Panc1 (cell line): ENCODE measurements around the gene EPB41L4B. TPM values are rescaled to one million over a fixed set of nuclear protein-coding genes. Genes with fewer than 3 reads are reported as not detected.

Source experiments
- ATAC-seq: fragments of 200-7000 bp; cut with Tn5 transposase; 2 replicates; pipeline ENCODE4 v1.9.1; 2020; ENCODE audit warnings: mild to moderate bottlenecking, moderate library complexity
- BruUV-seq: library from RNA; stranded (reverse); fragments of 400-500 nt; replicated peaks from 2 replicates; lab custom pipeline; 2021; lab: Mats Ljungman, UMichigan
- CTCF ChIA-PET: fragments of 300-600 bp; sonication (Branson Sonifier 250); formaldehyde crosslinking; loops from one replicate; lab custom pipeline; 2022; ENCODE audit warnings: antibody characterized with exemption; lab: Charles Lee
- POLR2A ChIA-PET: fragments of 300-600 bp; sonication (Branson Sonifier 250); formaldehyde crosslinking; loops from one replicate; lab custom pipeline; 2022; ENCODE audit warnings: antibody characterized with exemption; lab: Charles Lee
- DNase-seq: peaks from one replicate; pipeline ENCODE4 v3.0.0-alpha.2; 2010; ENCODE audit warnings: low read depth, low spot score
- H3K27ac ChIP-seq: 2 replicates; pipeline ENCODE4 v1.5.1; 2011; ENCODE audit warnings: mild to moderate bottlenecking, low read length, inconsistent platforms
- H3K27me3 ChIP-seq: fragments of 200-500 bp; sonication (Bioruptor generic); 2 replicates; pipeline ENCODE4 v1.6.0; 2014; ENCODE audit warnings: low read length, inconsistent platforms; ENCODE audit not compliant: control insufficient read depth, insufficient read depth
- H3K36me3 ChIP-seq: fragments of 200-500 bp; sonication (Bioruptor generic); 2 replicates; pipeline ENCODE4 v1.5.1; 2014; ENCODE audit warnings: inconsistent platforms, mild to moderate bottlenecking, low read length, moderate library complexity; ENCODE audit not compliant: control insufficient read depth, insufficient read depth
- H3K4me1 ChIP-seq: 2 replicates; pipeline ENCODE4 v1.5.1; 2011; ENCODE audit warnings: inconsistent platforms, mild to moderate bottlenecking, low read length, moderate library complexity; ENCODE audit not compliant: control insufficient read depth, insufficient read depth
- H3K4me3 ChIP-seq, 2 experiments: 2 replicates each; pipeline ENCODE4 v1.5.1; 2011 to 2012; ENCODE audit warnings: low read depth in 2 of 2, low read length in 2 of 2, mild to moderate bottlenecking in 2 of 2, inconsistent platforms in 1 of 2, moderate library complexity in 1 of 2
- H3K9me3 ChIP-seq: fragments of 200-500 bp; sonication (Bioruptor generic); 2 replicates; pipeline ENCODE4 v1.5.1; 2014; ENCODE audit warnings: low read depth, mild to moderate bottlenecking, inconsistent platforms, low read length, moderate library complexity; ENCODE audit not compliant: control insufficient read depth, insufficient read depth
- CTCF ChIP-seq: fragments of 450-650 bp; IDR thresholded peaks from 2 replicates; pipeline ENCODE4 v1.5.1; 2017; ENCODE audit warnings: mild to moderate bottlenecking
- POLR2AphosphoS5 ChIP-seq: IDR thresholded peaks from 2 replicates; pipeline ENCODE4 v1.6.1; 2012; ENCODE audit warnings: mild to moderate bottlenecking, low read depth, low read length, moderate library complexity
- REST ChIP-seq, 2 experiments: IDR thresholded peaks; 2 replicates each; pipeline ENCODE4 v1.6.1; 2011 to 2012; ENCODE audit warnings: low read depth in 2 of 2, control low read depth in 1 of 2, low read length in 1 of 2, mild to moderate bottlenecking in 1 of 2, moderate library complexity in 1 of 2; ENCODE audit not compliant: insufficient read depth in 1 of 2
- SIN3A ChIP-seq: IDR thresholded peaks from 2 replicates; pipeline ENCODE4 v1.6.1; 2012; ENCODE audit warnings: low read depth, mild to moderate bottlenecking, low read length, moderate library complexity, borderline replicate concordance; ENCODE audit not compliant: insufficient read depth
- TCF7L2 ChIP-seq: IDR thresholded peaks from 2 replicates; pipeline ENCODE4 v1.6.1; 2011; ENCODE audit warnings: mild to moderate bottlenecking, low read depth, low read length, inconsistent platforms
- in situ Hi-C: cut with HindIII; loops from 2 replicates; pipeline ENCODE4 v1.10.0; 2016; ENCODE audit warnings: low sequenced_read_pairs, low pct_unique_long_range_greater_than_20kb
- intact Hi-C: fragments of 100-400 bp; cut with micrococcal nuclease; formaldehyde crosslinking; loops from one replicate; pipeline ENCODE4 v1.10.0; 2022; ENCODE audit not compliant: unreplicated experiment
- total RNA-seq: library from RNA; stranded (reverse); gene quantifications from one replicate; pipeline ENCODE4 v1.2.1, GENCODE V29; 2021; ENCODE audit not compliant: unreplicated experiment

EPB41L4B gene
- total RNA-seq, 1 experiment from 2014 or later: 27.8 TPM

- intact Hi-C loops: no loop called here
- no peak overlapping the region for H3K4me3 ChIP-seq
- DNase-seq (no peak), ATAC-seq (no peak)
- no peaks in the 10 kb centered on the region for H3K27me3 ChIP-seq
- no peak for TF ChIP-seq SIN3A
- TF ChIP-seq CTCF: no peak
- TF ChIP-seq REST (IDR thresholded peaks at IDR 0.05; ENCODE audit: insufficient read depth in 1 of 2, low read depth in 2 of 2, low read length in 1 of 2): no peak
- no peak for TF ChIP-seq POLR2AphosphoS5
- no peak for TF ChIP-seq TCF7L2
- BruUV-seq: no TSS peak
- CTCF ChIA-PET: no interaction called here
- POLR2A ChIA-PET: no interaction called here
- H3K9me3 ChIP-seq: no peaks in the 10 kb centered on the region
- in situ Hi-C loops: no loop called here
- peaks cover 24% of the 10 kb centered on the region for H3K4me1 ChIP-seq
- H3K27ac ChIP-seq: no peak overlapping the region
- H3K36me3 ChIP-seq: no peaks in the 10 kb centered on the region
Measured at GRCh38 chr9:109289186-109289585, 31.7 kb downstream of the EPB41L4B start.

- DNase-seq (no peak), ATAC-seq (no peak)
- ChIA-PET CTCF (no interaction called here), POLR2A (no interaction called here)
- no peaks in the 10 kb centered on the region for H3K9me3 ChIP-seq
- H3K4me1 ChIP-seq: peaks cover 23% of the 10 kb centered on the region
- in situ Hi-C loops: no loop called here
- no TSS peak for BruUV-seq
- H3K4me3 ChIP-seq: no peak overlapping the region
- no peak overlapping the region for H3K27ac ChIP-seq
- intact Hi-C loops: no loop called here
- no peaks in the 10 kb centered on the region for H3K36me3 ChIP-seq
- no peaks in the 10 kb centered on the region for H3K27me3 ChIP-seq
- TF ChIP-seq TCF7L2: no peak
- no peak for TF ChIP-seq POLR2AphosphoS5
- TF ChIP-seq CTCF: no peak
- TF ChIP-seq REST (IDR thresholded peaks at IDR 0.05; ENCODE audit: insufficient read depth in 1 of 2, low read depth in 2 of 2, low read length in 1 of 2): no peak
- no peak for TF ChIP-seq SIN3A
Measured at GRCh38 chr9:109286981-109287380, 33.9 kb downstream of the EPB41L4B start.
